HG03060 (cell line): ENCODE results near the gene ARHGEF19.
"Not testable (repeated sequence)": the region's sequence is repeated elsewhere in the genome, so short reads cannot be mapped to it uniquely, and the experiment has no call there.

ENCODE experiments used
- ATAC-seq: cut with Tn5 transposase; IDR thresholded peaks from one replicate; pipeline ENCODE4 v1.9.1; 2021; ENCODE audit warnings: low read depth, moderate number of reproducible peaks; ENCODE audit not compliant: unreplicated experiment

The ARHGEF19 gene

GRCh38 chr1:16205891-16206546 is 6.4 kb downstream of the ARHGEF19 start:
- ATAC-seq, result no peak

- no peak for ATAC-seq
Measured at GRCh38 chr1:16205334-16205671, 7.1 kb downstream of the ARHGEF19 start.

GRCh38 chr1:16204634-16205333 is 7.7 kb downstream of the ARHGEF19 start:
- ATAC-seq, result no peak

GRCh38 chr1:16204216-16204615 is 8.2 kb downstream of the ARHGEF19 start:
- no peak for ATAC-seq

- no peak for ATAC-seq
Measured at GRCh38 chr1:16203550-16203949, 8.9 kb downstream of the ARHGEF19 start.

GRCh38 chr1:16202281-16203210 is 9.9 kb downstream of the ARHGEF19 start:
- no peak for ATAC-seq

- no peak for ATAC-seq
Measured at GRCh38 chr1:16199700-16200099, 12.8 kb downstream of the ARHGEF19 start.

- no peak for ATAC-seq
Measured at GRCh38 chr1:16199157-16199501, 13.3 kb downstream of the ARHGEF19 start.

GRCh38 chr1:16198444-16199156 is 13.9 kb downstream of the ARHGEF19 start:
- ATAC-seq, result no peak

GRCh38 chr1:16196874-16197273 is 15.6 kb downstream of the ARHGEF19 start:
- ATAC-seq, result no peak

- ATAC-seq, result not testable (repeated sequence)
Measured at GRCh38 chr1:16196139-16196538, 16.3 kb downstream of the ARHGEF19 start.

GRCh38 chr1:16195518-16195905 is 16.9 kb downstream of the ARHGEF19 start:
- ATAC-seq, result no peak

- ATAC-seq, result no peak
Measured at GRCh38 chr1:16191916-16192546, 20.4 kb downstream of the ARHGEF19 start.

GRCh38 chr1:16191309-16191708 is 21.1 kb downstream of the ARHGEF19 start:
- no peak for ATAC-seq

GRCh38 chr1:16189921-16190621 is 22.4 kb downstream of the ARHGEF19 start:
- ATAC-seq, result no peak

GRCh38 chr1:16189003-16189402 is 23.4 kb downstream of the ARHGEF19 start:
- ATAC-seq, result no peak

- no peak for ATAC-seq
Measured at GRCh38 chr1:16187748-16188401, 24.6 kb downstream of the ARHGEF19 start.

- no peak for ATAC-seq
Measured at GRCh38 chr1:16186655-16187235, 25.7 kb downstream of the ARHGEF19 start.
